Right atrium auricular region (tissue), 2 donors: Measurements from ENCODE around the gene SYNE2. TPM values are rescaled to one million over a fixed set of nuclear protein-coding genes. Genes with fewer than 3 reads are reported as not detected.

Source experiments
- DNase-seq: peaks from one replicate; pipeline ENCODE4 v3.0.0-alpha.2; 2019; ENCODE audit warnings: low spot score
- H3K27ac ChIP-seq, 2 donors: fragments of 200-600 bp; sonication (generic); 1 replicate in 1 of 2; 2 replicates in 1 of 2; pipeline ENCODE4 v1.5.1; 2016 to 2019
- H3K27me3 ChIP-seq, 2 donors: fragments of 200-600 bp; sonication (generic); one replicate each; pipeline versions ENCODE4 v1.5.1 to v1.6.0; 2017 to 2019
- H3K36me3 ChIP-seq: fragments of 200-600 bp; sonication (generic); one replicate; pipeline ENCODE4 v1.5.1; 2016
- H3K4me1 ChIP-seq, 2 donors: fragments of 200-600 bp; sonication (generic); one replicate each; pipeline versions ENCODE4 v1.5.1 to v1.6.0; 2017 to 2019
- H3K4me3 ChIP-seq, 2 donors: fragments of 200-600 bp; sonication (generic); 1 replicate in 1 of 2; 2 replicates in 1 of 2; pipeline ENCODE4 v1.5.1; 2017 to 2019; ENCODE audit warnings: mild to moderate bottlenecking in 1 of 2, moderate library complexity in 1 of 2
- H3K9me3 ChIP-seq, 2 donors: fragments of 200-600 bp; sonication (generic); one replicate each; pipeline ENCODE4 v1.5.1; 2019
- total RNA-seq, 2 donors: library from RNA; depleted of rRNA; stranded (reverse); fragments of >200 nt; gene quantifications; one replicate each; pipeline ENCODE4 v1.1.0, GENCODE V29; 2016
- TF ChIP-seq, protein P1 (sequence below), 2 donors: fragments of 200-600 bp; sonication (generic); IDR thresholded peaks; one replicate each; pipeline ENCODE4 v1.5.1; 2019; ENCODE audit warnings: antibody characterized with exemption in 2 of 2

Gene SYNE2
- total RNA-seq, 2 donors from 2014 or later = 149 to 202 TPM

DNA sequence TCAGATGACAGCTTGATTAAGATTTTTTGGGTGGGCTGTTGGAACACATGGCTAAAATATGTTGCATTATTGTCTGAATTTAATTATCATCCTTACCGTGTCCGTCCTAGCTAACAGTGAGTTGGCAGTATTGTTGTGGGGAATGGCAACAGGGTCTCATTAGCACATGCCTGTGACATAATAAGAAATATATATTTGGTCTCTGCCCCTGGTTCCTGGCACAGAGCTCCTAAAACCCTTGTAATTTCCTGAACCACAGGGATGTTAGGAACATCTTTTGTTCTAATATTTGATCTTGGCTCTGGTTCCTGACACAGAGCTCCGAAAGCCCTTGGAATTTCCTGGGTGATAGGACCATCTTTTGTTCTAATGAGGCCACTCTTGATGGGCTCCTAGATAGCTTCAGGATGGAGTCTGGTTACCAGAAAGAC lies 76.0 kb downstream of the SYNE2 start:
- Histone ChIP-seq H3K36me3 (no peaks in the 10 kb centered on the region), H3K9me3 (no peaks in the 10 kb centered on the region), H3K4me1 (peaks cover 0 to 21% of the 10 kb centered on the region in 2 donors), H3K27ac (peak overlapping the region in 1 of 2 donors; percentile 32), H3K4me3 (no peak overlapping the region), H3K27me3 (no peaks in the 10 kb centered on the region)
- TF ChIP-seq, protein P1, sequence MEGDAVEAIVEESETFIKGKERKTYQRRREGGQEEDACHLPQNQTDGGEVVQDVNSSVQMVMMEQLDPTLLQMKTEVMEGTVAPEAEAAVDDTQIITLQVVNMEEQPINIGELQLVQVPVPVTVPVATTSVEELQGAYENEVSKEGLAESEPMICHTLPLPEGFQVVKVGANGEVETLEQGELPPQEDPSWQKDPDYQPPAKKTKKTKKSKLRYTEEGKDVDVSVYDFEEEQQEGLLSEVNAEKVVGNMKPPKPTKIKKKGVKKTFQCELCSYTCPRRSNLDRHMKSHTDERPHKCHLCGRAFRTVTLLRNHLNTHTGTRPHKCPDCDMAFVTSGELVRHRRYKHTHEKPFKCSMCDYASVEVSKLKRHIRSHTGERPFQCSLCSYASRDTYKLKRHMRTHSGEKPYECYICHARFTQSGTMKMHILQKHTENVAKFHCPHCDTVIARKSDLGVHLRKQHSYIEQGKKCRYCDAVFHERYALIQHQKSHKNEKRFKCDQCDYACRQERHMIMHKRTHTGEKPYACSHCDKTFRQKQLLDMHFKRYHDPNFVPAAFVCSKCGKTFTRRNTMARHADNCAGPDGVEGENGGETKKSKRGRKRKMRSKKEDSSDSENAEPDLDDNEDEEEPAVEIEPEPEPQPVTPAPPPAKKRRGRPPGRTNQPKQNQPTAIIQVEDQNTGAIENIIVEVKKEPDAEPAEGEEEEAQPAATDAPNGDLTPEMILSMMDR (IDR thresholded peaks at IDR 0.05) = no peak
- DNase-seq = no peak

DNA sequence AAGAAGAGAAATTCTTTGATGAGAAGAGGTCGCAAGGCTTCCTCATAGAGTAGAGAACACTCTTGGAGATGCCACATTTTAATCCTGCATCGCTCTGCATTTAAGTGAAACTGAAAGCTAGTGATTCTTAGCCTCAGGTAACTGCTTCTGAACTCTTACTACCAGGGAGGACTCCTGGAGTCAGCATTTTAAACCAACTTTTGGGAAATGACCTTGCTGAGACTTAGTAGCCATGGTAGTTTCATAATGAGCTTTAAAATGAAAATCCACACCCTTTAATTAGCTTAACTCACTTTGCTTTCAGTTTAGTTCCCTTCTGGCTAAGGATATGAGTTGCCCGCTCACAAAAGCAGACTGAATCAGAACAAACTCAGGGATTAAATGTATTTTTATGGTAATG lies 80.3 kb downstream of the SYNE2 start:
- TF ChIP-seq, protein P1 (IDR thresholded peaks at IDR 0.05) = no peak
- Histone ChIP-seq H3K9me3 (no peaks in the 10 kb centered on the region), H3K4me1 (peaks cover 0 to 12% of the 10 kb centered on the region in 2 donors), H3K4me3 (no peak overlapping the region), H3K27me3 (no peaks in the 10 kb centered on the region), H3K36me3 (no peaks in the 10 kb centered on the region), H3K27ac (no peak overlapping the region)
- DNase-seq = no peak

DNA sequence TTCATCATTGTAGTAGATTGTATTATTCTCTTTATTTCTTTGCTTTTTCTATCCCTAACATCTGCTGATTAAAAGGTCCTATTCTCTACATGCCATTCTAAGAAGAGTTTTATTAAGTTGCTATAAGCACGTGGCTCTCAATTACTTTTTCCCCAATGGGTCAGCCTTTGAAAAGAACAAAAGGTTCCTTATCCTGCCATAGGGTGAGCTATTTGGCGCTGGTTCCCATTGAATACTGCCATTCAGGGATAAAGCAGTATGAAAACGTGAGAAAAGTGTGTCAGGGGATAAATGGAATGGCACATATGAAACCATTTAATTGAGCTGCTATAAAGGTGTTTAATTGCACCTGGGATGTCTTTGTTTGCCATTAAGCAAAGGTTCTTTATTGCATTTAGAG lies 80.9 kb downstream of the SYNE2 start:
- DNase-seq = no peak
- Histone ChIP-seq H3K9me3 (no peaks in the 10 kb centered on the region), H3K27ac (no peak overlapping the region), H3K4me3 (no peak overlapping the region), H3K36me3 (no peaks in the 10 kb centered on the region), H3K27me3 (no peaks in the 10 kb centered on the region), H3K4me1 (peaks cover 0 to 10% of the 10 kb centered on the region in 2 donors)
- TF ChIP-seq, protein P1 (IDR thresholded peaks at IDR 0.05) = no peak

DNA sequence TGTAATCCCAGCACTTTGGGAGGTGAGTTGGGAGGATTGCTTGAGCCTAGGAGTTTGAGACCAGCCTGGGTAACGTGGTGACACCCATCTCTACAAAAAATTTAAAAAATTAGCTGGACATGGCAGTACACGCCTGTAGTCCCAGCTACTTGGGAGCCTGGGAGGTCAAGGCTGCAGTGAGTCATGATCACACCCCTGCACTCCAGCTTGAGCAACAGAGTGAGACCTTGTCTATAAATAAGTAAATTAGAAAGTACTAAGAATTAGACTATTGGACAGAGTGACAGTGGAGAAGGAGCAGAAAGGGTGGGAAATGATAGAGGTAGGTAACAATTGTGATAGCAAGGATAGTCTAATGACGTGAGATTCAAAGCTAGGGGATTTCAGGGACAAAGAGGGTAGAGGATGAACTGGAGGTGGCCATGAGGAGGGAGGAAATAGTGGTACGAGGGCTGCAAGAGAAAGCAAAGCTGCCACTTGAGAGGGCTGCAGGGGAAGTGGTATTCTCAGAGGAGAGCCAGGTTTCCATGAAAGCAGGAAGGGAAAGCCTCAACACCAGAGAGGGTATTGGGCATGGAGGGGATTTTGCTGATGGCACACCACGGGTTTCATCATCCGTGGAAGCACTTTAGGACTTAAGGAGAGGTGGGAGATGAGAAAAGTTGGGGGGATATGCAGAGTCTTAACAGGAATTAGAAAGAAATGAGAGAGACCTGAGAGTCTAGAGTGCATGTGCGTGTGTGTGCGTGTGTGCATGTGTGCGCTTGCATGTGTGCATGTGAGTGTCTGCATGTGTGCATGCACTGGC lies 85.6 kb downstream of the SYNE2 start:
- H3K36me3 ChIP-seq = peaks cover 23% of the 10 kb centered on the region
- TF ChIP-seq, protein P1 (IDR thresholded peaks at IDR 0.05) = no peak
- H3K4me3 ChIP-seq = no peak overlapping the region
- no peak for DNase-seq
- no peak overlapping the region for H3K27ac ChIP-seq
- peaks cover 0 to 6% of the 10 kb centered on the region in 2 donors for H3K4me1 ChIP-seq
- H3K9me3 ChIP-seq = no peaks in the 10 kb centered on the region
- no peaks in the 10 kb centered on the region for H3K27me3 ChIP-seq

DNA sequence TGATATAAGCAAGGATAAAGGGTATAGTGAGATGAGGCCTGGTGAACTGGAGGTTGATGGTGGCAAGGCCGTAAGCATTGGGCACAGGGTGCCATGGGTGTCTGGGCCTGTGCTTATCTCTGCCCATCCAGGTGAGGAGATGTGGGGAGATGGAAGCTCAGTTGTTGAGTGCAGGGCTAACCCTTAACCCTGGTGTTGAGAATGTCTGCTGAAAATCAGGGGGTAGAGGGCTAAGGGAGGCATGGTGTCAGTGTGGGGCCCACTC lies 86.1 kb downstream of the SYNE2 start:
- no peak for DNase-seq
- TF ChIP-seq, protein P1 (IDR thresholded peaks at IDR 0.05) = no peak
- H3K9me3 ChIP-seq = no peaks in the 10 kb centered on the region

DNA sequence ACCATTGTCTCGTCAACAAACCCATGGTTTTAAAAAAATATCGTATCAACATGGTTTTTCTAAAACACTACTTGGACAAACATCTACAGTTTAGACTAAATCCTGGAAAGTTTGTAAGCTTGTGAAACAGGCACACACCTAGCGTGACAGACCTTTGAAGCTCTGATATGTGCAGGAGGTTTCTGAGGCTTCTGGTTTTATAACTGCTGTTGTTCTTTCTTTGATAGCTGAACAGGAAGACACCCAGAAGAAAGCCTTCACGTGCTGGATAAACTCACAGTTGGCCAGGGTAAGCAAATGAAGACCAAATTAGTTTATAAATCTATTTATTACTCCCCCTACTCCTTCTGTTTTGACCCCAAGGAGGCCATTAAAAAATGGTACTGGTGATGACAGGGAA lies 87.6 kb downstream of the SYNE2 start:
- Histone ChIP-seq H3K36me3 (peaks cover 26% of the 10 kb centered on the region), H3K4me1 (peaks cover 0 to 6% of the 10 kb centered on the region in 2 donors), H3K9me3 (no peaks in the 10 kb centered on the region), H3K27me3 (no peaks in the 10 kb centered on the region), H3K4me3 (no peak overlapping the region), H3K27ac (no peak overlapping the region)
- TF ChIP-seq, protein P1 (IDR thresholded peaks at IDR 0.05) = no peak
- no peak for DNase-seq

More for the DNA sequence above, 86.1 kb downstream of the SYNE2 start:
- H3K36me3 ChIP-seq = peaks cover 26% of the 10 kb centered on the region
- peaks cover 0 to 6% of the 10 kb centered on the region in 2 donors for H3K4me1 ChIP-seq
- no peak overlapping the region for H3K27ac ChIP-seq
- H3K27me3 ChIP-seq = no peaks in the 10 kb centered on the region
- H3K4me3 ChIP-seq = no peak overlapping the region
